Panc1 (cell line): ENCODE data around the gene PHF2.
A peak's percentile ranks its signal among the peaks of the same experiment; 100 is the strongest.

Source experiments
- POLR2AphosphoS5 ChIP-seq: IDR thresholded peaks from 2 replicates; pipeline ENCODE4 v1.6.1; 2012; ENCODE audit warnings: mild to moderate bottlenecking, low read depth, low read length, moderate library complexity
- SIN3A ChIP-seq: IDR thresholded peaks from 2 replicates; pipeline ENCODE4 v1.6.1; 2012; ENCODE audit warnings: low read depth, mild to moderate bottlenecking, low read length, moderate library complexity, borderline replicate concordance; ENCODE audit not compliant: insufficient read depth
- TCF7L2 ChIP-seq: IDR thresholded peaks from 2 replicates; pipeline ENCODE4 v1.6.1; 2011; ENCODE audit warnings: mild to moderate bottlenecking, low read depth, low read length, inconsistent platforms
- TF ChIP-seq, protein P1 (sequence below): fragments of 450-650 bp; IDR thresholded peaks from 2 replicates; pipeline ENCODE4 v1.5.1; 2017; ENCODE audit warnings: mild to moderate bottlenecking

DNA sequence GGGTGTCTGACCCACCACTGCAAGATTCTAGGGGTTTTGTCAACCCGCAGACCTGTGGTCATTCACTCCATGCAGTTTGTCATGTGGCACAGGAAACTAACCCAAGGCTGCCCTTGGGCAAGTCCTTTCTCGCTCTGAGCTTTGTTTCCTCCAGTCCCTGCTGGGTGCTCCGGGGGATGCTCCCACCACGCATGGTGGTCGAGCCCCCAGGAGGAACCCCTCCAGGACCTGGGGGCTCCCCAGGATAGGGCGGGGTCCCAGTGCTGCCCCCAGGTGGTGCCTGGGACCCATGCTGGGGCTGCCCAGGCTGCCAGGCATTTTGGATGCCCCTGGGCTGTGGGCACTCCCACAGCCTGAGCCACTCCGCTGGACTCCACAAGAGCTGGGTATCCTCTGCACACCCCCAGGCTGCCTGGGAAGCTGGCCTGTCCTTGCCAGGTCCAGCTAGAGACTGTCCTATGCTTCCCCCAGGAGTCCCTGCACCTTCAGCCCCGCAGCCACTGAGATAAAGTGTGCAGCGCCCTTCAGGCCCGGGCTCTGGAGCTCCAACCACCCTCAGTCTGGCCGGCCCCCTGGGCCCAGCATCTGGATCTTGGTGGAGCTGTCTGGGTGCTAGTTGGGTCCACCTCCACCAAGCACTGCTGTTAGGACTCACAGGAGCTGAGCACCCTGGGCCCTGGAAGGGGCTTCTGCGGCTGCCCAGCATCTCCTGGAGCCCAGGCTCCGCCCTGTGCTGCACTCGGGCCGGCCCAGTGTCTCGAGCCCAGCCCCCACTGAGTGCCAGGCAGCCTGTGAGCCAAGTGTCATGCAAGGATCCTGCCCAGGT lies 104.3 kb downstream of the PHF2 start:
- TF ChIP-seq, protein P1, sequence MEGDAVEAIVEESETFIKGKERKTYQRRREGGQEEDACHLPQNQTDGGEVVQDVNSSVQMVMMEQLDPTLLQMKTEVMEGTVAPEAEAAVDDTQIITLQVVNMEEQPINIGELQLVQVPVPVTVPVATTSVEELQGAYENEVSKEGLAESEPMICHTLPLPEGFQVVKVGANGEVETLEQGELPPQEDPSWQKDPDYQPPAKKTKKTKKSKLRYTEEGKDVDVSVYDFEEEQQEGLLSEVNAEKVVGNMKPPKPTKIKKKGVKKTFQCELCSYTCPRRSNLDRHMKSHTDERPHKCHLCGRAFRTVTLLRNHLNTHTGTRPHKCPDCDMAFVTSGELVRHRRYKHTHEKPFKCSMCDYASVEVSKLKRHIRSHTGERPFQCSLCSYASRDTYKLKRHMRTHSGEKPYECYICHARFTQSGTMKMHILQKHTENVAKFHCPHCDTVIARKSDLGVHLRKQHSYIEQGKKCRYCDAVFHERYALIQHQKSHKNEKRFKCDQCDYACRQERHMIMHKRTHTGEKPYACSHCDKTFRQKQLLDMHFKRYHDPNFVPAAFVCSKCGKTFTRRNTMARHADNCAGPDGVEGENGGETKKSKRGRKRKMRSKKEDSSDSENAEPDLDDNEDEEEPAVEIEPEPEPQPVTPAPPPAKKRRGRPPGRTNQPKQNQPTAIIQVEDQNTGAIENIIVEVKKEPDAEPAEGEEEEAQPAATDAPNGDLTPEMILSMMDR: peak; percentile 54; the same call in 1 of the 2 replicates
- TF ChIP-seq TCF7L2 (no peak), SIN3A (no peak), POLR2AphosphoS5 (no peak)
